HepG2 (cell line): ENCODE results near the gene TPTE2. TPM values are rescaled to one million over a fixed set of nuclear protein-coding genes. Genes with fewer than 3 reads are reported as not detected.
"Not testable (repeated sequence)": the region's sequence is repeated elsewhere in the genome, so short reads cannot be mapped to it uniquely, and the experiment has no call there.

Experiments
- ATAC-seq: fragments of 200-7000 bp; cut with Tn5 transposase; 3 replicates; pipeline ENCODE4 v1.9.1; 2020; ENCODE audit warnings: mild to moderate bottlenecking, moderate library complexity
- Bru-seq: library from RNA; stranded (reverse); fragments of 400-500 nt; gene quantifications from one replicate; lab custom pipeline; 2021; lab: Mats Ljungman, UMichigan
- BruChase-seq, 2 experiments: library from RNA; stranded (reverse); fragments of 400-500 nt; gene quantifications; one replicate each; lab custom pipeline; 2021; lab: Mats Ljungman, UMichigan
- BruUV-seq: library from RNA; stranded (reverse); fragments of 400-500 nt; replicated peaks from 2 replicates; lab custom pipeline; 2021; lab: Mats Ljungman, UMichigan
- CTCF ChIA-PET: fragments of 300-600 bp; formaldehyde crosslinking; extraction: SDS; loops from one replicate; lab custom pipeline; 2021; ENCODE audit warnings: low total read pairs, inconsistent platforms, low intra/inter-chr PET ratio; lab: Yijun Ruan, JAX
- POLR2A ChIA-PET: fragments of 350-600 bp; sonication (Branson Sonifier 250); formaldehyde crosslinking; loops from one replicate; lab custom pipeline; 2020; ENCODE audit warnings: antibody characterized with exemption, inconsistent platforms; lab: Yijun Ruan, JAX
- DNase-seq: peaks from one replicate; pipeline ENCODE4 v3.0.0-alpha.2; 2015; ENCODE audit warnings: low spot score
- FAIRE-seq: peaks from 3 replicates; lab custom pipeline; 2011; peaks lifted over from hg19 to GRCh38; lab: Jason Lieb, UNC
- H2AFZ ChIP-seq: one replicate; pipeline ENCODE4 v1.6.1; 2011; ENCODE audit warnings: low read length, inconsistent platforms
- H3K27ac ChIP-seq: fragments of 300-600 bp; 3 replicates; pipeline ENCODE4 v1.8.0; 2011; ENCODE audit warnings: mixed run types, mild to moderate bottlenecking, mixed read lengths, low read length, inconsistent platforms; ENCODE audit not compliant: insufficient read depth; ENCODE audit errors: extremely low read length
- H3K27me3 ChIP-seq, 2 experiments: fragments of 200-600 bp in 1 of 2; 2 replicates in 1 of 2; 3 replicates in 1 of 2; pipeline versions ENCODE4 v1.6.0 to v1.8.0; 2011; ENCODE audit warnings: low read length in 2 of 2, mild to moderate bottlenecking in 2 of 2, moderate library complexity in 2 of 2, inconsistent platforms in 1 of 2; ENCODE audit not compliant: insufficient read depth in 2 of 2, control insufficient read depth in 1 of 2
- H3K36me3 ChIP-seq, 2 experiments: fragments of 200-600 bp in 1 of 2; replicated peaks in 1 of 2; 2 replicates in 1 of 2; 3 replicates in 1 of 2; pipeline versions ENCODE4 v1.5.1 to v1.8.0; 2011; ENCODE audit warnings: low read length in 2 of 2, inconsistent platforms in 1 of 2; ENCODE audit not compliant: insufficient read depth in 2 of 2, control insufficient read depth in 1 of 2
- H3K4me1 ChIP-seq: 2 replicates; pipeline ENCODE4 v1.5.1; 2012; ENCODE audit warnings: low read length, inconsistent platforms; ENCODE audit not compliant: insufficient read depth
- H3K4me2 ChIP-seq: 2 replicates; pipeline ENCODE4 v1.6.0; 2011; ENCODE audit warnings: low read depth, low read length, inconsistent platforms
- H3K4me3 ChIP-seq, 3 experiments: fragments of 200-600 bp in 1 of 3; sonication (generic), shearing (Covaris generic) in 1 of 3; replicated peaks in 1 of 3; 2 replicates each; pipeline ENCODE4 v1.5.1; 2011 to 2016; ENCODE audit warnings: low read length in 3 of 3, inconsistent platforms in 2 of 3, low read depth in 2 of 3, mild to moderate bottlenecking in 2 of 3, control low read depth in 1 of 3, mixed read lengths in 1 of 3; ENCODE audit not compliant: insufficient read depth in 1 of 3
- H3K79me2 ChIP-seq: one replicate; pipeline ENCODE4 v1.6.1; 2011; ENCODE audit warnings: low read length, inconsistent platforms; ENCODE audit not compliant: insufficient read depth
- H3K9ac ChIP-seq: 2 replicates; pipeline ENCODE4 v1.6.0; 2011; ENCODE audit warnings: mild to moderate bottlenecking, low read depth, low read length, inconsistent platforms; ENCODE audit not compliant: insufficient read depth
- H3K9me3 ChIP-seq: 2 replicates; pipeline ENCODE4 v1.5.1; 2012; ENCODE audit warnings: mild to moderate bottlenecking, low read length
- H4K20me1 ChIP-seq: 2 replicates; pipeline ENCODE4 v1.6.0; 2011; ENCODE audit warnings: inconsistent platforms, mild to moderate bottlenecking, low read length, moderate library complexity; ENCODE audit not compliant: insufficient read depth
- ZBTB33 ChIP-seq: sonication (generic); formaldehyde crosslinking; IDR thresholded peaks from 2 replicates; pipeline ENCODE4 v1.4.0; 2020; ENCODE audit warnings: missing genetic modification reagents
- WGBS: methylation state at CpG from one replicate; pipeline ENCODE4 v1.1.6; 2017; ENCODE audit warnings: low lambda C conversion rate; 5-methylcytosine and 5-hydroxymethylcytosine counted together
- in situ Hi-C: cut with HindIII; loops from 2 replicates; pipeline ENCODE4 v1.10.0; 2017; ENCODE audit warnings: low pct_unique_long_range_greater_than_20kb; ENCODE audit not compliant: extremely low pct_ligation_motif_present
- intact Hi-C: fragments of 100-400 bp; cut with micrococcal nuclease; formaldehyde crosslinking; loops from one replicate; pipeline ENCODE4 v1.10.0; 2022; ENCODE audit not compliant: unreplicated experiment
- long read RNA-seq, 2 experiments: library from RNA in 1 of 2; library from polyadenylated mRNA in 1 of 2; stranded (forward) in 1 of 2; unstranded in 1 of 2; transcript quantifications; one replicate each; pipeline ENCODE4 v2.0.0, GENCODE V29; 2019 to 2022
- polyA minus RNA-seq, 3 experiments: library from RNA; depleted of rRNA, polyadenylated mRNA; stranded (reverse); fragments of >200 nt; gene quantifications; 2 replicates each; pipeline ENCODE4 v1.2.3, GENCODE V29; 2011; ENCODE audit warnings: low replicate concordance in 1 of 3
- polyA plus RNA-seq, 8 experiments: library from polyadenylated mRNA; depleted of rRNA in 3 of 8; stranded (reverse) in 7 of 8; unstranded in 1 of 8; fragments of >200 nt; fragmentation: Illumina TruSeq in 4 of 8; extraction: Trizol in 4 of 8; gene quantifications; 2 replicates each; pipeline versions ENCODE4 v1.2.1 to v1.2.3, GENCODE V29; 2011 to 2016; ENCODE audit warnings: low read depth in 4 of 8, missing spikeins in 1 of 8, mixed read lengths in 1 of 8; ENCODE audit not compliant: insufficient read depth in 1 of 8
- total RNA-seq, 5 experiments: library from RNA; depleted of rRNA; stranded (reverse); fragments of >200 nt; fragmentation: Illumina TruSeq; extraction: Trizol; gene quantifications; 2 replicates each; pipeline ENCODE4 v1.2.3, GENCODE V29; 2016; ENCODE audit warnings: low read depth in 1 of 5

Gene TPTE2
- not detected in 2 replicates for total RNA-seq (2016; rRNA removed; fragmentation: Illumina TruSeq; extraction: Trizol)
- total RNA-seq (2016; cell fraction: cytosol; rRNA removed; fragmentation: Illumina TruSeq; extraction: Trizol; ENCODE audit: low read depth), result not detected in 2 replicates
- not detected in 2 replicates for total RNA-seq (2016; cell fraction: insoluble cytoplasmic fraction; rRNA removed; fragmentation: Illumina TruSeq; extraction: Trizol)
- total RNA-seq (2016; cell fraction: membrane; rRNA removed; fragmentation: Illumina TruSeq; extraction: Trizol), result not detected in 2 replicates
- total RNA-seq (2016; cell fraction: nucleus; rRNA removed; fragmentation: Illumina TruSeq; extraction: Trizol), result not detected in 2 replicates
- polyA plus RNA-seq (2011; rRNA removed), result 0.07 and 0.20 TPM in 2 replicates
- not detected in 2 replicates for polyA plus RNA-seq (2011; cell fraction: cytosol; rRNA removed)
- 0.14 and 0.16 TPM in 2 replicates for polyA plus RNA-seq (2011; cell fraction: nucleus; rRNA removed)
- 0.21 TPM in 1 of 2 replicates, not detected in the other for polyA plus RNA-seq (2012)
- not detected in 2 replicates for polyA plus RNA-seq (2016; cell fraction: cytosol; fragmentation: Illumina TruSeq; extraction: Trizol; ENCODE audit: low read depth)
- not detected in 2 replicates for polyA plus RNA-seq (2016; cell fraction: insoluble cytoplasmic fraction; fragmentation: Illumina TruSeq; extraction: Trizol; ENCODE audit: low read depth)
- not detected in 2 replicates for polyA plus RNA-seq (2016; cell fraction: membrane; fragmentation: Illumina TruSeq; extraction: Trizol; ENCODE audit: low read depth)
- 0.29 TPM in 1 of 2 replicates, not detected in the other for polyA plus RNA-seq (2016; cell fraction: nucleus; fragmentation: Illumina TruSeq; extraction: Trizol; ENCODE audit: insufficient read depth, low read depth)
- polyA minus RNA-seq (2011; rRNA and poly(A)+ RNA removed; ENCODE audit: low replicate concordance), result not detected in 2 replicates
- not detected in 2 replicates for polyA minus RNA-seq (2011; cell fraction: cytosol; rRNA and poly(A)+ RNA removed)
- polyA minus RNA-seq (2011; cell fraction: nucleus; rRNA and poly(A)+ RNA removed), result not detected in 2 replicates
- Bru-seq, nascent RNA, result percentile 23 among the genes with signal in this experiment
- BruChase-seq, experiment 1, labeled RNA remaining after a 6-hour chase, result percentile 22 among the genes with signal in this experiment
- BruChase-seq, experiment 2, labeled RNA remaining after a 2-hour chase, result percentile 29 among the genes with signal in this experiment
- long read RNA-seq, experiment 1, result 0 reads
- long read RNA-seq, experiment 2, result 0 reads

DNA sequence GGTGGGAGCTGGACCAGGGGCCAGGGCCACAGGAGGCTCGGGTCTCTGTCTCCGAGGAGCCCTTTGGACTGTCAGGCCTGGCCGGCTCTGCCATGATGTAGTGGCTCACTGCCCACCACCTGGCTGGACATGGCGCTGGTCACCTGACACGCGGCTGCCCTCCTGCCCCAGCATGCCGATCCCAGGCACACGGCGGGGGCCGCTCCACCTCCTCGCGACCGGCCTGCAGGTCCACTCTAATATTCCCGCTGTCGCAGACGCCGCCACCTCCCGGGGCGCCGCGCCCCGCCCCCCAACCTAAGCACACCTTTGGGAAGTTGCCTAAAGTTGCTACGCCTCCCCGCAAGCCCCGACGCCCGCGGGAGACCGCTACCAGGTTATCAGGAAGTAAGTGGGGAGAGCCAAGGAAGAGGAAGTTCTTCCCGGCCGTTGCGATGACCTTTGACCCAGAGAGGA lies at the start of gene TPTE2:
TPTE2 (minus strand) TSS at position 406 of the 456 bp plus-strand sequence. CDS start 58,298 bp downstream, outside the sequence.
- H3K36me3 ChIP-seq, intact Hi-C loops, H3K9me3 ChIP-seq, in situ Hi-C loops, CTCF ChIA-PET, H3K27ac ChIP-seq, BruUV-seq, H3K4me3 ChIP-seq, DNase-seq, ATAC-seq, H3K27me3 ChIP-seq, H3K79me2 ChIP-seq, H4K20me1 ChIP-seq, POLR2A ChIA-PET: not testable (repeated sequence)
- 92% methylated on average over 27 of the region's 32 CpGs for WGBS
- 0 out of 2 replicates have a peak, but pooled peaks have one; percentile 14 for TF ChIP-seq ZBTB33 (CRISPR knock-in tag)
- TF ChIP-seq, all 625 proteins: peak for 1; not testable (repeated sequence) for 624
- FAIRE-seq, H3K4me2 ChIP-seq, H3K9ac ChIP-seq, H2AFZ ChIP-seq, H3K4me1 ChIP-seq: not testable (repeated sequence)
